ENCODE results near the gene ANKRD33B. TPM values are rescaled to one million over a fixed set of nuclear protein-coding genes. Genes with fewer than 3 reads are reported as not detected.
A peak's percentile ranks its signal among the peaks of the same experiment; 100 is the strongest.
"Not testable (repeated sequence)": the region's sequence is repeated elsewhere in the genome, so short reads cannot be mapped to it uniquely, and the experiment has no call there.

Gene ANKRD33B
- polyA plus RNA-seq, 3 donors: 0.05 TPM; not detected in 2

DNA sequence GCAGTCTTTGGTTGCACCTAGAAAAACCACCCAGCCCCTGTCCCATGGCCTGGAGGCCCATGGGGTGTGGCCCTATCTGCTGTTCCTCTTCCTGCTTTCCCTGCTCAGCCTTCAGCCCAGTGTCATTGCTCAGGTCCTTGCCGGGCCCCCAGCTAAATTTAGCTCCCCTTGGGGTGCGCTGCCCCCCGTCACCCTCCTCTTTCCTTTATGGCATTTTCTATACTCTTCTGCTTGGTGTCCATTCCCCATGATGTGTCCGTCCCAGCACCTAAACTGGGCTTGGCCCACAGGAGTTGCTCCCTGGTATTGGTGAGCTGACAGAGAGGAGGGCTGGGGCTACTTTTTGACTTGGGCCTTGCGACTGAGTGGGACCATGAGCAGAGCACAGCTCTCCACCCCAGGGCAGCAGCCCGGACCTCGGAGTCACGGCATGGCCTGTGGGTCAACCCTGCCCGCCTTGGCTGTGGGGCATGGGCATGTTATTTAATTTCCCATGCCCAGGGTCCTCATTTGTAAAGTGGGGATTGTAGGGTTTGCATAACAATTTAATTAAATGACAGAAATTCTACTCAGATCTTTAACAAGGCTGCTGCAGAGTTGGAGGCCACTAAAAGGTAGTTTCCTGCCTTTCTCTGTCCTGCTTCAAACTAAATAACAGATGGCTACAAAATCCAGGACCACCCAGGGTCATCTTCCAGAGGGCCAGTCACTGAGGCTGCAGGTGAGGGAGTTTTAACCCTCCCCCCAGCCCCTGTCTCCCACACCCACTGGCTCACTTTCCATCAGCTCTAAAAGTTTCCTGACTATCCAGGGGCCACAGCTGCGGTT is 99.0 kb downstream of the ANKRD33B start:
- peak overlapping the region in 5 of 7 donors; percentile 26 to 68 (median 51) for H3K27ac Mint-ChIP-seq

GRCh38 chr5:10663489-10664179 is 99.8 kb downstream of the ANKRD33B start:
- H3K27me3 Mint-ChIP-seq (ENCODE audit: low read depth in 3 of 3): peaks cover 0 to 4% (median 3%) of the 10 kb centered on the region in 3 donors
- H3K9ac ChIP-seq (ENCODE audit: insufficient read depth, low read length, poor library complexity, severe bottlenecking): no peak overlapping the region
- no peaks in the 10 kb centered on the region for H3K36me3 ChIP-seq (replicated peaks in 1 of 2; ENCODE audit: control insufficient read depth in 1 of 2, insufficient read depth in 2 of 2, low read length in 2 of 2)
- H4K20me1 ChIP-seq (ENCODE audit: insufficient read depth, low read length): no peaks in the 10 kb centered on the region
- no peak overlapping the region for H3K4me2 ChIP-seq (replicated peaks; ENCODE audit: extremely low read depth, low read length, poor library complexity, severe bottlenecking)
- peaks cover 0 to 4% (median 0%) of the 10 kb centered on the region in 7 donors for H3K9me3 Mint-ChIP-seq
- no peaks in the 10 kb centered on the region for H3K36me3 Mint-ChIP-seq
- TF ChIP-seq, protein P1, sequence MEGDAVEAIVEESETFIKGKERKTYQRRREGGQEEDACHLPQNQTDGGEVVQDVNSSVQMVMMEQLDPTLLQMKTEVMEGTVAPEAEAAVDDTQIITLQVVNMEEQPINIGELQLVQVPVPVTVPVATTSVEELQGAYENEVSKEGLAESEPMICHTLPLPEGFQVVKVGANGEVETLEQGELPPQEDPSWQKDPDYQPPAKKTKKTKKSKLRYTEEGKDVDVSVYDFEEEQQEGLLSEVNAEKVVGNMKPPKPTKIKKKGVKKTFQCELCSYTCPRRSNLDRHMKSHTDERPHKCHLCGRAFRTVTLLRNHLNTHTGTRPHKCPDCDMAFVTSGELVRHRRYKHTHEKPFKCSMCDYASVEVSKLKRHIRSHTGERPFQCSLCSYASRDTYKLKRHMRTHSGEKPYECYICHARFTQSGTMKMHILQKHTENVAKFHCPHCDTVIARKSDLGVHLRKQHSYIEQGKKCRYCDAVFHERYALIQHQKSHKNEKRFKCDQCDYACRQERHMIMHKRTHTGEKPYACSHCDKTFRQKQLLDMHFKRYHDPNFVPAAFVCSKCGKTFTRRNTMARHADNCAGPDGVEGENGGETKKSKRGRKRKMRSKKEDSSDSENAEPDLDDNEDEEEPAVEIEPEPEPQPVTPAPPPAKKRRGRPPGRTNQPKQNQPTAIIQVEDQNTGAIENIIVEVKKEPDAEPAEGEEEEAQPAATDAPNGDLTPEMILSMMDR (IDR thresholded peaks at IDR 0.05): no peak
- H2AFZ ChIP-seq (ENCODE audit: insufficient read depth, low read depth, low read length, poor library complexity, severe bottlenecking): no peak overlapping the region
- no peaks in the 10 kb centered on the region for H3K79me2 ChIP-seq (ENCODE audit: insufficient read depth, low read length)
- intact Hi-C loops (cut with micrococcal nuclease): no loop called here
- no peak overlapping the region for H3K27ac ChIP-seq (ENCODE audit: low read depth in 1 of 2, low read length in 2 of 2)
- no peaks in the 10 kb centered on the region for H3K9me3 ChIP-seq (replicated peaks in 1 of 2; ENCODE audit: control insufficient read depth in 1 of 2, insufficient read depth in 1 of 2, low read length in 2 of 2)
- no peak overlapping the region for H3K27ac Mint-ChIP-seq
- no peak overlapping the region for H3K4me3 Mint-ChIP-seq
- peaks cover 13 to 15% of the 10 kb centered on the region in 2 donors for H3K4me1 ChIP-seq (ENCODE audit: control insufficient read depth in 1 of 2, insufficient read depth in 2 of 2, low read length in 2 of 2)
- no peak overlapping the region for H3K4me3 ChIP-seq (replicated peaks in 1 of 3; ENCODE audit: low read depth in 2 of 3, low read length in 3 of 3)
- DNase-seq: no peak
- 95% methylated on average over 7 of the region's 13 CpGs for WGBS (ENCODE audit: insufficient coverage)
- H3K27me3 ChIP-seq (ENCODE audit: control insufficient read depth in 2 of 2, insufficient read depth in 2 of 2, low read length in 2 of 2): no peaks in the 10 kb centered on the region
- H3K4me1 Mint-ChIP-seq: peaks cover 15% of the 10 kb centered on the region

More for the DNA sequence above, 99.0 kb downstream of the ANKRD33B start:
- Mint-ChIP-seq H3K27me3 (ENCODE audit: low read depth in 3 of 3) (peaks cover 0 to 4% (median 3%) of the 10 kb centered on the region in 3 donors), H3K9me3 (peaks cover 0 to 4% (median 0%) of the 10 kb centered on the region in 7 donors), H3K4me3 (peak overlapping the region; percentile 28 to 57), H3K36me3 (no peaks in the 10 kb centered on the region), H3K4me1 (peaks cover 15% of the 10 kb centered on the region)
- Histone ChIP-seq H3K27ac (ENCODE audit: low read depth in 1 of 2, low read length in 2 of 2) (peak overlapping the region in 1 of 2 donors; percentile 32), H3K4me3 (replicated peaks in 1 of 3; ENCODE audit: low read depth in 2 of 3, low read length in 3 of 3) (peak overlapping the region in 1 of 3 experiments; percentile 4), H3K4me2 (replicated peaks; ENCODE audit: extremely low read depth, low read length, poor library complexity, severe bottlenecking) (peak overlapping the region; percentile 22), H3K27me3 (ENCODE audit: control insufficient read depth in 2 of 2, insufficient read depth in 2 of 2, low read length in 2 of 2) (no peaks in the 10 kb centered on the region), H3K79me2 (ENCODE audit: insufficient read depth, low read length) (no peaks in the 10 kb centered on the region), H3K9me3 (replicated peaks in 1 of 2; ENCODE audit: control insufficient read depth in 1 of 2, insufficient read depth in 1 of 2, low read length in 2 of 2) (no peaks in the 10 kb centered on the region), H2AFZ (ENCODE audit: insufficient read depth, low read depth, low read length, poor library complexity, severe bottlenecking) (peak overlapping the region; percentile 63), H3K9ac (ENCODE audit: insufficient read depth, low read length, poor library complexity, severe bottlenecking) (no peak overlapping the region), H3K36me3 (replicated peaks in 1 of 2; ENCODE audit: control insufficient read depth in 1 of 2, insufficient read depth in 2 of 2, low read length in 2 of 2) (no peaks in the 10 kb centered on the region), H4K20me1 (ENCODE audit: insufficient read depth, low read length) (no peaks in the 10 kb centered on the region), H3K4me1 (ENCODE audit: control insufficient read depth in 1 of 2, insufficient read depth in 2 of 2, low read length in 2 of 2) (peaks cover 13 to 15% of the 10 kb centered on the region in 2 donors)
- TF ChIP-seq, protein P1 (IDR thresholded peaks at IDR 0.05): no peak
- DNase-seq: peak in 2 of 3 donors; percentile 21 to 28
- WGBS (ENCODE audit: insufficient coverage): 40% methylated on average over 5 of the region's 10 CpGs
- intact Hi-C loops (cut with micrococcal nuclease): no loop called here

DNA sequence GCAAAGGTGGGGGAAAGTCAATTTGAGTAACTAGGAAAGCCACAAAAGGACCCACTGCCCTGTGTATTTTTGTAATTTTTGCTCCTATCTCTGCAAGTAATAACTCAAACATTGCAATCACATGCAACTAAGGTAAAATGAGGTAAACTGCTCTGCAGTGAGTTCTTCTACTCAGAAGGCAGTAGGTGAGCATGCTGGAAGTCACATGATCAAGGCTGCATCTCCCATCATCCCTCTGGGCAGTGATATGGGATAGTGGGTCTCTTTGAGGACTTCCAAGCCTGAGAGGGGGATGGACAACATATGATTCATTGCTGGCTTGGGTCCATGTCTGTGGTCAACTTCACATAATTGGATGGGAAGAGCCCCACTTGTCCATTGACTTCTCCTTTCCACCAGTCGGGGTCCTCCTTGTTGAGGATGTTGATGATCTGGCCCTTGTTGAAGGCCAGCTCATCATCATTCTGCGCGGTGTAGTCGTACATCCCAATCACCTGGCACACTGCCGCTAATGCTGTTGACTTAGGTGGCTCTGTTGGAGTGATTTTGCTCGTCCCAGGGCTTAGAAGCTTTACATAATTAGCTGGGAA is 100.4 kb downstream of the ANKRD33B start:
- H3K4me1 Mint-ChIP-seq: peaks cover 15% of the 10 kb centered on the region
- H3K27ac Mint-ChIP-seq: not testable (repeated sequence)

More for the DNA sequence above, 100.4 kb downstream of the ANKRD33B start:
- H3K4me3 Mint-ChIP-seq; H3K4me3 ChIP-seq (replicated peaks in 1 of 3; ENCODE audit: low read depth in 2 of 3, low read length in 3 of 3); H3K79me2 ChIP-seq (ENCODE audit: insufficient read depth, low read length); H4K20me1 ChIP-seq (ENCODE audit: insufficient read depth, low read length); H3K4me2 ChIP-seq (replicated peaks; ENCODE audit: extremely low read depth, low read length, poor library complexity, severe bottlenecking); H3K27me3 Mint-ChIP-seq (ENCODE audit: low read depth in 3 of 3); H3K9me3 Mint-ChIP-seq; intact Hi-C loops (cut with micrococcal nuclease); H3K9me3 ChIP-seq (replicated peaks in 1 of 2; ENCODE audit: control insufficient read depth in 1 of 2, insufficient read depth in 1 of 2, low read length in 2 of 2); H3K36me3 ChIP-seq (replicated peaks in 1 of 2; ENCODE audit: control insufficient read depth in 1 of 2, insufficient read depth in 2 of 2, low read length in 2 of 2); H3K36me3 Mint-ChIP-seq; H3K27me3 ChIP-seq (ENCODE audit: control insufficient read depth in 2 of 2, insufficient read depth in 2 of 2, low read length in 2 of 2); H3K27ac ChIP-seq (ENCODE audit: low read depth in 1 of 2, low read length in 2 of 2); H3K9ac ChIP-seq (ENCODE audit: insufficient read depth, low read length, poor library complexity, severe bottlenecking); H2AFZ ChIP-seq (ENCODE audit: insufficient read depth, low read depth, low read length, poor library complexity, severe bottlenecking): not testable (repeated sequence)
- peak in 1 of 3 donors; percentile 22 for DNase-seq
- 96% methylated on average over 5 of the region's 6 CpGs for WGBS (ENCODE audit: insufficient coverage)
- peaks cover 13 to 15% of the 10 kb centered on the region in 2 donors for H3K4me1 ChIP-seq (ENCODE audit: control insufficient read depth in 1 of 2, insufficient read depth in 2 of 2, low read length in 2 of 2)

Data from CD14-positive monocyte (primary cell).